ENCODE measurements around the gene C14orf180. TPM values are rescaled to one million over a fixed set of nuclear protein-coding genes. Genes with fewer than 3 reads are reported as not detected.
"Not testable (repeated sequence)": the region's sequence is repeated elsewhere in the genome, so short reads cannot be mapped to it uniquely, and the experiment has no call there.

The C14orf180 gene
- polyA plus RNA-seq, 1 donor = 13.3 TPM

- DNase-seq = no peak
Observed at GRCh38 chr14:104614126-104614812, 34.7 kb downstream of the C14orf180 start.

GRCh38 chr14:104624939-104625338 is 45.4 kb downstream of the C14orf180 start:
- DNase-seq = no peak

- no peak for DNase-seq
Observed at GRCh38 chr14:104632781-104633180, 53.2 kb downstream of the C14orf180 start.

- DNase-seq = no peak
Observed at GRCh38 chr14:104633276-104634137, 53.9 kb downstream of the C14orf180 start.

- DNase-seq = no peak
Observed at GRCh38 chr14:104634138-104634760, 54.7 kb downstream of the C14orf180 start.

GRCh38 chr14:104634886-104635570 is 55.5 kb downstream of the C14orf180 start:
- DNase-seq = no peak

GRCh38 chr14:104635717-104636116 is 56.2 kb downstream of the C14orf180 start:
- no peak for DNase-seq

GRCh38 chr14:104636131-104636530 is 56.6 kb downstream of the C14orf180 start:
- no peak for DNase-seq

- DNase-seq = not testable (repeated sequence)
Observed at GRCh38 chr14:104636846-104637545, 57.4 kb downstream of the C14orf180 start.

GRCh38 chr14:104637546-104638003 is 58.0 kb downstream of the C14orf180 start:
- DNase-seq = no peak

GRCh38 chr14:104638190-104638589 is 58.6 kb downstream of the C14orf180 start:
- DNase-seq = no peak

- DNase-seq = no peak
Observed at GRCh38 chr14:104638927-104639450, 59.4 kb downstream of the C14orf180 start.

GRCh38 chr14:104639471-104639870 is 59.9 kb downstream of the C14orf180 start:
- no peak for DNase-seq

Other genes starting within 250 kb of the C14orf180 start
- gene TMEM179, start 25.0 kb downstream of the C14orf180 start, polyA plus RNA-seq (ENCODE audit: insufficient read length) = 0.86 TPM
- gene INF2, start 109.9 kb downstream of the C14orf180 start, polyA plus RNA-seq (ENCODE audit: insufficient read length) = 69.9 TPM
- gene ADSS1, start 144.5 kb downstream of the C14orf180 start, polyA plus RNA-seq (ENCODE audit: insufficient read length) = 71.5 TPM
- gene SIVA1, start 173.4 kb downstream of the C14orf180 start, polyA plus RNA-seq (ENCODE audit: insufficient read length) = 78.9 TPM
- gene AKT1, start 216.0 kb downstream of the C14orf180 start, polyA plus RNA-seq (ENCODE audit: insufficient read length) = 223 TPM
- 9.3 TPM for gene ZBTB42, start 221.3 kb downstream of the C14orf180 start, polyA plus RNA-seq (ENCODE audit: insufficient read length)

Data from hindlimb muscle (tissue), 1 donor.